NB4 (cell line): Measurements from ENCODE around the gene PLTP.

ENCODE experiments used
- DNase-seq: peaks from one replicate; pipeline ENCODE4 v3.0.0; 2010; ENCODE audit warnings: low read depth
- H3K4me3 ChIP-seq: one replicate; pipeline ENCODE4 v1.5.1; 2011; ENCODE audit warnings: mild to moderate bottlenecking, low read depth, low read length, moderate library complexity
- CTCF ChIP-seq: IDR thresholded peaks from one replicate; pipeline ENCODE4 v1.5.1; 2012; ENCODE audit warnings: low read depth, low read length
- MYC ChIP-seq: IDR thresholded peaks from 2 replicates; pipeline ENCODE4 v1.6.1; 2011; ENCODE audit warnings: low read depth, low read length
- POLR2A ChIP-seq: IDR thresholded peaks from 2 replicates; pipeline ENCODE4 v1.6.1; 2011; ENCODE audit warnings: mild to moderate bottlenecking; ENCODE audit not compliant: insufficient read length; ENCODE audit errors: extremely low read depth
- TF ChIP-seq, protein P1 (sequence below): IDR thresholded peaks from 2 replicates; pipeline ENCODE4 v1.6.1; 2011; ENCODE audit warnings: low read depth, low read length

PLTP gene

GRCh38 chr20:45851501-45851900 lies 60.5 kb downstream of the PLTP start:
- no peak for DNase-seq
- no peak overlapping the region for H3K4me3 ChIP-seq
- no peak for TF ChIP-seq MYC

DNA sequence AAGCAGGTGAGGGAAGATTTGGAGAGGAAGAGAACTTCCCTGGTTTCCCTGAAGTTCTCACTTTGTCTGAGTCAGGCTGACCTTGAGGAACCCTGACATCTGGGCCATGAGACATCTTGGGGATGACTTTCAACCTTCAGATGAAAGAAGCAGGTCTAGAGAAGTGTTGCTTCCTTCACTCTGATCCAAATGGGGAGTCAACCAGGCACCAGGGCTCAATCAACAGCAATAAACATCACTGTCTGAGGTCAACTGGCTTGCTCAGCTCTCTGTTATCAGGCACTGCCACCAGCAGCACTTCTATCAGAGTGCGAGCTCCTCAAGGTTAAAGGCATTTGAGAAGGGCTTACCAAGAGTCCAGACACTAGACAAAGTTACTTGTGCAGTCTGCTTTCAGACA lies 61.0 kb downstream of the PLTP start:
- TF ChIP-seq POLR2A (no peak), MYC (no peak), CTCF (no peak)
- TF ChIP-seq, protein P1, sequence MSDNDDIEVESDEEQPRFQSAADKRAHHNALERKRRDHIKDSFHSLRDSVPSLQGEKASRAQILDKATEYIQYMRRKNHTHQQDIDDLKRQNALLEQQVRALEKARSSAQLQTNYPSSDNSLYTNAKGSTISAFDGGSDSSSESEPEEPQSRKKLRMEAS, result no peak
- no peak for DNase-seq
- no peak overlapping the region for H3K4me3 ChIP-seq

- TF ChIP-seq CTCF (no peak), POLR2A (no peak), MYC (no peak)
- TF ChIP-seq, protein P1, result no peak
- no peak overlapping the region for H3K4me3 ChIP-seq
- DNase-seq, result no peak
Measured at GRCh38 chr20:45850238-45850637, 61.7 kb downstream of the PLTP start.

DNA sequence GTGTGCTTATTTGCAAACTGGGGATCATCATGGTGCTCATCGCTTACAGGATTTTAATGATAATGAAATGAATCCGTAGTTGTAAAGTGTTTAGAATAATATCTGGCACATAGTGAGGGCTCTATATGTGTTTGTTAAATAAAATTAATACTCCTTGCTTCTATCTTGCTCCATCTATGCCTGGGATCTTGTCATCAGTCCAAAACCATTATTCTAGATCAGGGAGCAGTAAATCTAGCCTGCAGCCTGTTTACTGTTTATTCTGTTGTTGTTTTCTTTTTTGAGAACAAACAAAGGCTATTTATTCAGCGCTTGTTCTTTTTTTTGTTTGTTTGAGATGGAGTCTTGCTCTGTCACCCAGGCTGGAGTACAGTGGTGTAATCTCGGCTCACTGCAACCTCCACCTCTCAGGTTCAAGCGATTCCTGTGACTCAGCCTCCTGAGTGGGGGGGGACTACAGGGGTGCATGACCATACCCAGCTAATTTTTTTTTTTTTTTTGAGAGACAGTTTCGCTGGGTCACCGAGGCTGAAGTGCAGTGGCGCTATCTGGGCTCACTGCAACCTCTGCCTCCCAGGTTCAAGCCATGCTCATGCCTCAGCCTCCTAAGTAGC lies 62.9 kb downstream of the PLTP start:
- TF ChIP-seq CTCF (no peak), POLR2A (no peak), MYC (no peak)
- TF ChIP-seq, protein P1, result no peak
- DNase-seq, result no peak
- no peak overlapping the region for H3K4me3 ChIP-seq
